CD8-positive, alpha-beta memory T cell (primary cell): ENCODE results near the gene ZNF385C. TPM values are rescaled to one million over a fixed set of nuclear protein-coding genes. Genes with fewer than 3 reads are reported as not detected.

ENCODE experiments used
- CTCF ChIA-PET: fragments of 350-600 bp; sonication (Branson Sonifier 250); formaldehyde crosslinking; loops from one replicate; lab custom pipeline; 2021; ENCODE audit warnings: antibody characterized with exemption; lab: Charles Lee
- POLR2A ChIA-PET: fragments of 350-600 bp; sonication (Branson Sonifier 250); formaldehyde crosslinking; loops from one replicate; lab custom pipeline; 2021; ENCODE audit warnings: antibody characterized with exemption; lab: Charles Lee
- DNase-seq, 5 donors: peaks; one replicate each; pipeline versions ENCODE4 v3.0.0 to v3.0.0-alpha.2; 2020 to 2022; ENCODE audit warnings: mixed read lengths in 1 of 5
- H3K27ac ChIP-seq: one replicate; pipeline ENCODE4 v1.7.0; 2013; ENCODE audit warnings: low read depth, mild to moderate bottlenecking, low read length, moderate library complexity
- H3K27me3 ChIP-seq: 2 replicates; pipeline ENCODE4 v1.7.0; 2013; ENCODE audit warnings: low read length, mild to moderate bottlenecking; ENCODE audit not compliant: insufficient read depth, poor library complexity, severe bottlenecking
- H3K36me3 ChIP-seq: 2 replicates; pipeline ENCODE4 v1.7.0; 2013; ENCODE audit warnings: mild to moderate bottlenecking, low read length, moderate library complexity; ENCODE audit not compliant: insufficient read depth
- H3K4me1 ChIP-seq: 2 replicates; pipeline ENCODE4 v1.7.0; 2013; ENCODE audit warnings: mild to moderate bottlenecking, low read length, moderate library complexity; ENCODE audit not compliant: insufficient read depth
- H3K4me3 ChIP-seq: 2 replicates; pipeline ENCODE4 v1.7.0; 2013; ENCODE audit warnings: mild to moderate bottlenecking, low read length
- H3K9me3 ChIP-seq: 2 replicates; pipeline ENCODE4 v1.7.0; 2013; ENCODE audit warnings: mild to moderate bottlenecking, low read length
- H3K27ac Mint-ChIP-seq, 8 donors: one replicate each; pipeline ENCODE4 v1.8.0; 2020 to 2021; ENCODE audit warnings: mixed read lengths in 8 of 8, mild to moderate bottlenecking in 6 of 8, inconsistent platforms in 3 of 8, moderate library complexity in 3 of 8
- H3K27me3 Mint-ChIP-seq, 2 donors: one replicate each; pipeline ENCODE4 v1.8.0; 2020 to 2021; ENCODE audit warnings: mixed read lengths in 2 of 2, mild to moderate bottlenecking in 1 of 2, moderate library complexity in 1 of 2
- H3K36me3 Mint-ChIP-seq, 3 donors: one replicate each; pipeline ENCODE4 v1.8.0; 2020 to 2021; ENCODE audit warnings: mixed read lengths in 3 of 3, inconsistent platforms in 1 of 3, mild to moderate bottlenecking in 1 of 3
- H3K4me1 Mint-ChIP-seq, 3 donors: one replicate each; pipeline ENCODE4 v1.8.0; 2020 to 2021; ENCODE audit warnings: mixed read lengths in 3 of 3, inconsistent platforms in 1 of 3, mild to moderate bottlenecking in 1 of 3
- H3K4me3 Mint-ChIP-seq, 7 donors: one replicate each; pipeline ENCODE4 v1.8.0; 2020 to 2021; ENCODE audit warnings: mixed read lengths in 7 of 7, mild to moderate bottlenecking in 6 of 7, moderate library complexity in 4 of 7, inconsistent platforms in 2 of 7
- H3K9me3 Mint-ChIP-seq, 5 donors: one replicate each; pipeline ENCODE4 v1.8.0; 2020 to 2022; ENCODE audit warnings: mixed read lengths in 5 of 5, mild to moderate bottlenecking in 3 of 5, moderate library complexity in 2 of 5, inconsistent platforms in 1 of 5
- polyA plus RNA-seq: library from polyadenylated mRNA; unstranded; fragments of 300-500 nt; fragmentation: Illumina TruSeq; gene quantifications from one replicate; pipeline ENCODE4 v1.2.3, GENCODE V29; 2021
- total RNA-seq, 2 experiments: library from RNA; stranded (reverse); gene quantifications; one replicate each; pipeline ENCODE4 v1.2.3, GENCODE V29; 2021

Gene ZNF385C
- total and polyA plus RNA-seq, 3 experiments from 2014 or later = not detected

DNA sequence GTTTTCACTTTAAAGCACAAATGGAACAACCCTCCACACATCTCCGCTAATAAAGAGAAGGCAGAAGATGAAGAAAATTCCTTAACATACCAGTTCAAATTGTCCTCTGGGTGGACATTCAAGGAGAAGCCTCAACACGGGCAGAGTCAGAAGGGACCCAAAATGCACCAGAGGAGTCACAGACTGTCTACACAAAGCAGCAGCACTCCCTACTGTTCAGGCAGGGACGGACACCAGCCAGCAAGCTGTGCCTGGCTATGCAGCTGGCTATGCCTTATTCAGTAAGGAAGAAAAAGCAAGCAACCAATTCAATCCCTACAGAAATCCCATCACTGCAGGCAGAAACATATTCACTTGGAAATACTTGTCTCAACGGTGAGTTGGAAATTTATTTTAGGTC, 89.1 kb downstream of the ZNF385C start:
- no peak for DNase-seq
- no peaks in the 10 kb centered on the region for H3K36me3 ChIP-seq
- Mint-ChIP-seq H3K27me3 (no peaks in the 10 kb centered on the region), H3K36me3 (peaks cover 0 to 47% (median 5%) of the 10 kb centered on the region in 3 donors), H3K9me3 (no peaks in the 10 kb centered on the region), H3K4me1 (peaks cover 56 to 72% (median 64%) of the 10 kb centered on the region in 3 donors), H3K27ac (peak overlapping the region in 4 of 8 donors; percentile 32 to 86 (median 64)), H3K4me3 (no peak overlapping the region)
- H3K27me3 ChIP-seq = no peaks in the 10 kb centered on the region
- CTCF ChIA-PET = interaction anchor here (1.3 to 1.4 kb wide), 2 partner anchors 10 to 15 kb away, joined by 3 to 5 read pairs; no protein-coding TSS in a partner anchor
- H3K27ac ChIP-seq = no peak overlapping the region
- H3K4me3 ChIP-seq = no peak overlapping the region
- no peaks in the 10 kb centered on the region for H3K9me3 ChIP-seq
- POLR2A ChIA-PET = no interaction called here
- peaks cover 27% of the 10 kb centered on the region for H3K4me1 ChIP-seq

DNA sequence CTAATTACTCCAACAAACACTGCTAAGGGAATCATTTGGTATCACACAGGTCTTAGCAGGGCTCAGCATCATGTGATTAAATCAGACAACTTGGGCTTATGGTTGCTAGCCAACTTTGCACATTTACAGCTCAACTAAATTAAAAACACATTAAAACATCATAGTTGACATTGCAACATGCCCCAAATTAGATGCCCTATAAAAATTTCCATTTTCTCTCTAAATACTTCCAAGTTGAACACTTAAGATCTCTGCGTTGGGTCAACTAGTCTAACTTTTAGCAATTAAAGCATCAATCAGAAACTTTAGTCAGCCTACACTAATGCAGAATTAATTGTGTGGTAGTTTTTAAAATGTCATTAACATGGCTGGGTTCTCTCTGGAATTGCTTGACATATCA, 93.1 kb downstream of the ZNF385C start:
- no peak overlapping the region for H3K4me3 Mint-ChIP-seq
- ChIA-PET CTCF (interaction anchor here (1.1 to 1.2 kb wide), 2 partner anchors 15 to 20 kb away, joined by 3 to 4 read pairs; partner anchors contain the start of gene NKIRAS2), POLR2A (no interaction called here)
- H3K27me3 Mint-ChIP-seq = no peaks in the 10 kb centered on the region
- Histone ChIP-seq H3K27ac (no peak overlapping the region), H3K9me3 (no peaks in the 10 kb centered on the region), H3K4me1 (no peaks in the 10 kb centered on the region), H3K4me3 (no peak overlapping the region), H3K36me3 (peaks cover 20% of the 10 kb centered on the region), H3K27me3 (no peaks in the 10 kb centered on the region)
- H3K9me3 Mint-ChIP-seq = no peaks in the 10 kb centered on the region
- H3K27ac Mint-ChIP-seq = peak overlapping the region in 4 of 8 donors; percentile 28 to 63 (median 42)
- peaks cover 38 to 56% (median 49%) of the 10 kb centered on the region in 3 donors for H3K4me1 Mint-ChIP-seq
- peaks cover 0 to 60% (median 8%) of the 10 kb centered on the region in 3 donors for H3K36me3 Mint-ChIP-seq
- no peak for DNase-seq

DNA sequence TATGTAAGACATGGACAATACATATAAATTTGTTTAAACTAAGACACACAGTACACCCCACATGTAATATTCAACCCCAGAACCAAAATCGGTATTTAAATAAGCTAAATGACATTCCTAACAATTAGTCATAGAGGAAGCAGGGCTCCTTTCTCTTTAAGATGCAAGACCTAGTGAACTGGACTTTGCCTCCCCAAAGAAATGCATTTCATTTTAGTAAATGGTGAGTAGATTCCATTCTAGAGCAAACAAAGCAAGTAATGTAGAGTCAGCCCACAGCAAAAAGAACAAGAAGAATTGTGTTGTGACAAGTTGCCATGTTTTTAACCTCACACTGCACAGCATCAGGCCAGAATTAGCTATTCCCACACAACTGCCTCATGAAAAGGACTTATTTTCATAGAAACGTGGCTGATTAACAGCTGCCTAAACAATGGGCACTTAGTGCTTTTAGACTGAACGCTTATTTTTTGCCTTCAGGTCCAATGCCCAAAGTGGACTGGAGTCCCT, 95.4 kb downstream of the ZNF385C start:
- Histone ChIP-seq H3K4me3 (no peak overlapping the region), H3K27me3 (no peaks in the 10 kb centered on the region), H3K4me1 (no peaks in the 10 kb centered on the region), H3K9me3 (no peaks in the 10 kb centered on the region), H3K27ac (no peak overlapping the region), H3K36me3 (peaks cover 26% of the 10 kb centered on the region)
- no peaks in the 10 kb centered on the region for H3K9me3 Mint-ChIP-seq
- peaks cover 29 to 41% (median 39%) of the 10 kb centered on the region in 3 donors for H3K4me1 Mint-ChIP-seq
- H3K36me3 Mint-ChIP-seq = peaks cover 4 to 63% (median 8%) of the 10 kb centered on the region in 3 donors
- peak overlapping the region in 2 of 8 donors; percentile 21 to 76 for H3K27ac Mint-ChIP-seq
- ChIA-PET CTCF (interaction anchor here (1.4 kb wide), 1 partner anchor 72 kb away, joined by 3 read pairs; the partner anchor contains the start of gene ODAD4), POLR2A (no interaction called here)
- DNase-seq = no peak
- no peak overlapping the region for H3K4me3 Mint-ChIP-seq
- no peaks in the 10 kb centered on the region for H3K27me3 Mint-ChIP-seq

DNA sequence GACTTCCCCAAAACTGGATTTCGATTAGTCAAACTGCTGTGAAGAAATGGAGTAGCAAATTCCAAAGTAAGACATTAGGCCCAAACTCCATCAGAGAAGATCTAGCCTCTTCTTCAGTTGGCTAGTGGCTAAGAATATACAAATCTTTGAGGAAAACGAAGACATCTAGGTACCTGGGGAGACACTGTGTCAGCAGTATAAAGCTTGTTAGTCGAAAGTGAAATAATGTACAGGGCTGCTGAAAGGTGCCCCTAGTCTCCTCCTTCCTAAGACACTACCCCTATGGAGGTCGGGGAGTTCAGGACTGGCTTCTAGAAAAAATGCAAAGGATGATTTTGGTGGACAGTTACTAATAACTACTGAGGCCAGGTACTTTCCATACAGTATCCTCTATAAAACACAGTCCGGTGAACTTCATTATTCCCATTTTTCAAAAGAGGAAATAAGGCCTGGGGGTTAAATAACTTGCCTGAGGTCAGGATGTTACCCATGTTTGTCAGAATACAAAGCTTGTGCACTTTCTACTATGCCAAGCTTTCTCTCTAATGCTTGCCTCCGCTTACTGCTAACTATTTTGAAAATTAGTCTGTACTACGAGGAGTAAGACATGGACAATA, 96.0 kb downstream of the ZNF385C start:
- Mint-ChIP-seq H3K27ac (no peak overlapping the region), H3K27me3 (no peaks in the 10 kb centered on the region), H3K4me3 (no peak overlapping the region), H3K36me3 (peaks cover 4 to 68% (median 8%) of the 10 kb centered on the region in 3 donors), H3K9me3 (no peaks in the 10 kb centered on the region), H3K4me1 (peaks cover 28 to 39% (median 38%) of the 10 kb centered on the region in 3 donors)
- Histone ChIP-seq H3K9me3 (no peaks in the 10 kb centered on the region), H3K36me3 (peaks cover 26% of the 10 kb centered on the region), H3K4me1 (no peaks in the 10 kb centered on the region), H3K4me3 (no peak overlapping the region), H3K27ac (no peak overlapping the region), H3K27me3 (no peaks in the 10 kb centered on the region)
- ChIA-PET POLR2A (interaction anchor here (0.6 kb wide), 1 partner anchor 42 kb away, joined by 4 read pairs; no protein-coding TSS in a partner anchor), CTCF (interaction anchor here (1.4 to 1.5 kb wide), 2 partner anchors 18 to 72 kb away, joined by 3 read pairs; partner anchors contain the start of genes NKIRAS2 and ODAD4)
- DNase-seq = no peak

DNA sequence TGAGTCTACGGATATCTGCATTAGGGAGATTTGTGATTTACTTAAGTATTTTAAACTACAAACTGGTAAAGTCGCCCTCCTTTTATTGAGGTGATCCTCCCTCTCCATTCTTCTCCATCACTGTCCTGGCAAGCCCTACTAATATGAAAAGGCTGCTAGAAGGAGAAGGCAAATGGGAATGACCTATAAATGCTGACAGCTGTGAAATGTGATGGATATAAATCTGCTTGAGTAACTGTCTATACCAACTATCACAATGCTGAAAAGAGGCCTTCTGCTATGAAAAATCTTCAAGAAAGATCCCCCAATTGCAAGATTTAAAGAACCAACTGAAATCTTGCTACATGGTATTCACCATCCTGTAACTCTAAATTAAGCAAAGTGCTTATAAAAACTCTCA, 96.5 kb downstream of the ZNF385C start:
- H3K9me3 ChIP-seq = no peaks in the 10 kb centered on the region
- H3K4me1 ChIP-seq = no peaks in the 10 kb centered on the region
- POLR2A ChIA-PET = interaction anchor here (0.6 kb wide), 1 partner anchor 43 kb away, joined by 4 read pairs; no protein-coding TSS in a partner anchor
- no peak for DNase-seq
- peaks cover 32% of the 10 kb centered on the region for H3K36me3 ChIP-seq
- no peaks in the 10 kb centered on the region for H3K27me3 Mint-ChIP-seq
- H3K4me3 ChIP-seq = no peak overlapping the region
- CTCF ChIA-PET = interaction anchor here (1.5 kb wide), 1 partner anchor 18 kb away, joined by 3 read pairs; the partner anchor contains the start of gene NKIRAS2
- no peaks in the 10 kb centered on the region for H3K9me3 Mint-ChIP-seq
- peaks cover 7 to 71% (median 8%) of the 10 kb centered on the region in 3 donors for H3K36me3 Mint-ChIP-seq
- peaks cover 25 to 35% (median 33%) of the 10 kb centered on the region in 3 donors for H3K4me1 Mint-ChIP-seq
- H3K27me3 ChIP-seq = no peaks in the 10 kb centered on the region
- no peak overlapping the region for H3K27ac ChIP-seq
- H3K4me3 Mint-ChIP-seq = no peak overlapping the region
- H3K27ac Mint-ChIP-seq = peak overlapping the region in 1 of 8 donors; percentile 54

DNA sequence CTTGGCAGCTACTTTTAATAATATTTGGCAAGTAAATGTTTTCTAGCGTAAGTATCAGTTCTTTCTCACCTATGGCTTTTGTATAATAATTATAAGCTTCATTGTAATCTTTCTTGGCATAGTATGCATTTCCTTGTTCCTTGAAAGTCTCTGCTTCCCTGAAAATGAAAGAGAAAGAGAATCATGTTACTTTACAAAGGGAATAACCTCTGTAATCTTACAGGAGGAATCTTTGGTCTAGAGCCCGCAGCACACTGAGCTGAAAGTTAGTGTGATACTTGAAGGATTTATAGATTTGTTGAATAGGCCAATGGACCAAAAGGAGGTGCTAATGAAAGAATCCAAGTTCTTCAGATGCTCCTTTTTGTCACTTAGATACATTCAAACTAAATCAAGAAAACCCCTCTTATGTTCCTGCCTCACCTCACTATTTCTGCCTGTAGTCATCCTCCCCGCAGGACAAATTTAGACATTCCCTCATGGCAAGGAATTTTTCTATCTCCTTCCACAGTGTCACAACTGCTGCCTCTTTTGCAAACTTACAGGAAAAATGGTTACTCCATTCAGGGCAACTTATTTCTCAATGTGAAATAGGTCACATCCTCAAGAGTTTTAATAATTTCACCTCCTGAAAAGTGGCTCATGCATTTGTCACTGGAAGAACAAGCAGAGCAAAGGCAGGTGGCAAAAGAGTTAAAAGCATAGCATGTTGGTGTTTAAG, 97.7 kb downstream of the ZNF385C start:
- Histone ChIP-seq H3K4me3 (no peak overlapping the region), H3K27ac (no peak overlapping the region), H3K27me3 (no peaks in the 10 kb centered on the region), H3K9me3 (no peaks in the 10 kb centered on the region), H3K36me3 (peaks cover 42% of the 10 kb centered on the region), H3K4me1 (no peaks in the 10 kb centered on the region)
- ChIA-PET CTCF (interaction anchor here (1.5 kb wide), 1 partner anchor 19 kb away, joined by 3 read pairs; the partner anchor contains the start of gene NKIRAS2), POLR2A (no interaction called here)
- H3K4me3 Mint-ChIP-seq = no peak overlapping the region
- H3K4me1 Mint-ChIP-seq = peaks cover 24 to 35% (median 33%) of the 10 kb centered on the region in 3 donors
- no peak for DNase-seq
- no peak overlapping the region for H3K27ac Mint-ChIP-seq
- H3K9me3 Mint-ChIP-seq = no peaks in the 10 kb centered on the region
- H3K36me3 Mint-ChIP-seq = peaks cover 7 to 83% (median 11%) of the 10 kb centered on the region in 3 donors
- H3K27me3 Mint-ChIP-seq = no peaks in the 10 kb centered on the region

DNA sequence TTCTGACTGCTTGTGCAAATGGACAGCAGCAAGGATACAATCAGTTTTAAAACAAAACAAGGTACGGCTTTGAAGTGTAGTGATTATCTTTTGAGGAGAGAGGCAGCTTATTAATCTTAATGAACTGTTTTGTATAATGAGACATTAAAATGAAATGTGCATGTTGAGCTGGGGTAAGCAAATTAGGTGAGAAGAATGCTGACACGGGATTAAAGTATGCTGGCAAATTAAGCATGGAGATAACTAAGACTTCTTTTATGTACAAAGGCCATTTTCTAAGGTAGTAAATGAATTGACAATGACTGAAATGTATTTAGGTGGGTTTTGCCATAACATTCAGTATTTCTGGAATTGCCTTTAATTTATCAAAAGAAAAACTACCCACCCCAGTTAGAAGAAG, 99.8 kb downstream of the ZNF385C start:
- H3K27ac ChIP-seq = no peak overlapping the region
- Mint-ChIP-seq H3K27ac (no peak overlapping the region), H3K4me3 (no peak overlapping the region), H3K9me3 (no peaks in the 10 kb centered on the region), H3K4me1 (peaks cover 10 to 17% (median 16%) of the 10 kb centered on the region in 3 donors), H3K27me3 (no peaks in the 10 kb centered on the region), H3K36me3 (peaks cover 12 to 91% (median 12%) of the 10 kb centered on the region in 3 donors)
- no peaks in the 10 kb centered on the region for H3K27me3 ChIP-seq
- peaks cover 52% of the 10 kb centered on the region for H3K36me3 ChIP-seq
- DNase-seq = no peak
- H3K4me3 ChIP-seq = no peak overlapping the region
- CTCF ChIA-PET = interaction anchor here (1.4 kb wide), 1 partner anchor 11 kb away, joined by 3 read pairs; no protein-coding TSS in a partner anchor
- no peaks in the 10 kb centered on the region for H3K4me1 ChIP-seq
- no peaks in the 10 kb centered on the region for H3K9me3 ChIP-seq
- POLR2A ChIA-PET = no interaction called here
